Spleen (tissue), 7 donors: ENCODE results near the gene PKIB.

Experiments used
- CTCF ChIP-seq, 11 experiments: fragments of 200-600 bp in 7 of 11; fragments of 450-650 bp in 4 of 11; sonication (generic) in 4 of 11; IDR thresholded peaks in 8 of 11; conservative IDR thresholded peaks in 3 of 11; 1 replicate in 7 of 11; 2 replicates in 4 of 11; pipeline versions ENCODE4 v1.4.0 to v1.8.0; 2016 to 2021; ENCODE audit warnings: antibody characterized with exemption in 11 of 11, inconsistent platforms in 4 of 11, mild to moderate bottlenecking in 1 of 11
- POLR2AphosphoS5 ChIP-seq, 3 donors: sonication (generic); formaldehyde crosslinking; IDR thresholded peaks; one replicate each; pipeline ENCODE4 v1.5.1; 2017; ENCODE audit warnings: antibody characterized with exemption in 3 of 3
- donor health status: DM: no; HTN: no; CAD: no; lungs with moderate emphysema.
- donor health status: DM: no; HTN: no; CAD: no.
- donor health status: DM: no; HTN: no; CAD: no.

GRCh38 chr6:122758927-122759334 lies 148.7 kb downstream of the PKIB start:
- TF ChIP-seq CTCF (IDR thresholded peaks at IDR 0.05 in 8 of 11, conservative IDR thresholded peaks at IDR 0.05 in 3 of 11) (no peak), POLR2AphosphoS5 (IDR thresholded peaks at IDR 0.05) (no peak)
